Measurements from ENCODE around the gene NRARP. TPM values are rescaled to one million over a fixed set of nuclear protein-coding genes. Genes with fewer than 3 reads are reported as not detected.

NRARP gene
- total RNA-seq, 2 experiments from 2014 or later = 6.9 to 8.9 TPM

- Histone ChIP-seq H2AFZ (ENCODE audit: low read length) (no peak overlapping the region), H3K27ac (ENCODE audit: low read depth, low read length, poor library complexity, severe bottlenecking) (no peak overlapping the region), H3K9me2 (ENCODE audit: insufficient read depth, low read length) (no peaks in the 10 kb centered on the region), H3K4me2 (ENCODE audit: low read length) (no peak overlapping the region), H3K36me3 (ENCODE audit: insufficient read depth, low read length) (no peaks in the 10 kb centered on the region), H3K4me1 (ENCODE audit: insufficient read depth, low read length, poor library complexity, severe bottlenecking) (peaks cover 29% of the 10 kb centered on the region), H3K4me3 (ENCODE audit: low read depth, low read length, poor library complexity, severe bottlenecking) (no peak overlapping the region), H4K20me1 (ENCODE audit: insufficient read depth, low read length) (no peaks in the 10 kb centered on the region), H3K9me3 (ENCODE audit: low read length) (no peaks in the 10 kb centered on the region), H3K79me2 (ENCODE audit: insufficient read depth, low read depth, low read length) (no peaks in the 10 kb centered on the region)
- intact Hi-C loops (cut with micrococcal nuclease; ENCODE audit: unreplicated experiment) = no loop called here
- BruUV-seq (replicated peaks) = no TSS peak
- TF ChIP-seq, protein P1, sequence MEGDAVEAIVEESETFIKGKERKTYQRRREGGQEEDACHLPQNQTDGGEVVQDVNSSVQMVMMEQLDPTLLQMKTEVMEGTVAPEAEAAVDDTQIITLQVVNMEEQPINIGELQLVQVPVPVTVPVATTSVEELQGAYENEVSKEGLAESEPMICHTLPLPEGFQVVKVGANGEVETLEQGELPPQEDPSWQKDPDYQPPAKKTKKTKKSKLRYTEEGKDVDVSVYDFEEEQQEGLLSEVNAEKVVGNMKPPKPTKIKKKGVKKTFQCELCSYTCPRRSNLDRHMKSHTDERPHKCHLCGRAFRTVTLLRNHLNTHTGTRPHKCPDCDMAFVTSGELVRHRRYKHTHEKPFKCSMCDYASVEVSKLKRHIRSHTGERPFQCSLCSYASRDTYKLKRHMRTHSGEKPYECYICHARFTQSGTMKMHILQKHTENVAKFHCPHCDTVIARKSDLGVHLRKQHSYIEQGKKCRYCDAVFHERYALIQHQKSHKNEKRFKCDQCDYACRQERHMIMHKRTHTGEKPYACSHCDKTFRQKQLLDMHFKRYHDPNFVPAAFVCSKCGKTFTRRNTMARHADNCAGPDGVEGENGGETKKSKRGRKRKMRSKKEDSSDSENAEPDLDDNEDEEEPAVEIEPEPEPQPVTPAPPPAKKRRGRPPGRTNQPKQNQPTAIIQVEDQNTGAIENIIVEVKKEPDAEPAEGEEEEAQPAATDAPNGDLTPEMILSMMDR (conservative IDR thresholded peaks at IDR 0.05; ENCODE audit: low read length) = no peak
- TF ChIP-seq EZH2phosphoT487 (IDR thresholded peaks at IDR 0.05; ENCODE audit: borderline replicate concordance, low read depth, low read length) = no peak
- no peak for DNase-seq (ENCODE audit: low spot score)
- CTCF ChIA-PET (ENCODE audit: unreplicated experiment) = interaction anchor here (0.6 kb wide), 2 partner anchors 20 to 106 kb away, joined by 4 to 7 read pairs; no protein-coding TSS in a partner anchor
- POLR2A ChIA-PET = no interaction called here
Measured at GRCh38 chr9:137306066-137306849, 4.2 kb upstream of the NRARP start.

GRCh38 chr9:137305798-137306065, 3.7 kb upstream of the NRARP start:
- intact Hi-C loops (cut with micrococcal nuclease; ENCODE audit: unreplicated experiment) = no loop called here
- POLR2A ChIA-PET = no interaction called here

More at GRCh38 chr9:137305798-137306065, 3.7 kb upstream of the NRARP start:
- Histone ChIP-seq H4K20me1 (ENCODE audit: insufficient read depth, low read length) (no peaks in the 10 kb centered on the region), H2AFZ (ENCODE audit: low read length) (no peak overlapping the region), H3K9me3 (ENCODE audit: low read length) (no peaks in the 10 kb centered on the region), H3K4me3 (ENCODE audit: low read depth, low read length, poor library complexity, severe bottlenecking) (no peak overlapping the region), H3K79me2 (ENCODE audit: insufficient read depth, low read depth, low read length) (no peaks in the 10 kb centered on the region), H3K4me2 (ENCODE audit: low read length) (no peak overlapping the region), H3K27ac (ENCODE audit: low read depth, low read length, poor library complexity, severe bottlenecking) (no peak overlapping the region), H3K36me3 (ENCODE audit: insufficient read depth, low read length) (no peaks in the 10 kb centered on the region), H3K9me2 (ENCODE audit: insufficient read depth, low read length) (no peaks in the 10 kb centered on the region), H3K4me1 (ENCODE audit: insufficient read depth, low read length, poor library complexity, severe bottlenecking) (peaks cover 33% of the 10 kb centered on the region)
- no peak for DNase-seq (ENCODE audit: low spot score)
- no peak for TF ChIP-seq EZH2phosphoT487 (IDR thresholded peaks at IDR 0.05; ENCODE audit: borderline replicate concordance, low read depth, low read length)
- TF ChIP-seq, protein P1 (conservative IDR thresholded peaks at IDR 0.05; ENCODE audit: low read length) = no peak
- BruUV-seq (replicated peaks) = no TSS peak
- CTCF ChIA-PET (ENCODE audit: unreplicated experiment) = no interaction called here
